IMR-90 (cell line): ENCODE results near the gene PNPLA5. TPM values are rescaled to one million over a fixed set of nuclear protein-coding genes. Genes with fewer than 3 reads are reported as not detected.

ENCODE experiments used
- ATAC-seq: fragments of 200-7000 bp; cut with Tn5 transposase; 2 replicates; pipeline ENCODE4 v1.9.1; 2020; ENCODE audit warnings: low read depth, mild to moderate bottlenecking, moderate library complexity
- BruUV-seq: library from RNA; stranded (reverse); fragments of 400-500 nt; replicated peaks from 2 replicates; lab custom pipeline; 2021; lab: Mats Ljungman, UMichigan
- CTCF ChIA-PET: fragments of 300-600 bp; formaldehyde crosslinking; extraction: SDS; loops from one replicate; lab custom pipeline; 2021; ENCODE audit warnings: antibody characterized with exemption; lab: Yijun Ruan, JAX
- POLR2A ChIA-PET: fragments of 300-600 bp; sonication (Branson Sonifier 250); formaldehyde crosslinking; loops from one replicate; lab custom pipeline; 2022; ENCODE audit warnings: antibody characterized with exemption; ENCODE audit not compliant: unreplicated experiment; lab: Charles Lee
- DNase-seq: peaks from one replicate; pipeline ENCODE4 v3.0.0; 2013
- H2AFZ ChIP-seq: replicated peaks from 2 replicates; pipeline ENCODE3; 2013; ENCODE audit warnings: low read length, mild to moderate bottlenecking; ENCODE audit not compliant: poor library complexity
- H2AK5ac ChIP-seq: 2 replicates; pipeline ENCODE4 v1.6.1; 2013; ENCODE audit warnings: low read depth, low read length, inconsistent platforms
- H2AK9ac ChIP-seq: replicated peaks from 2 replicates; pipeline ENCODE3; 2013; ENCODE audit warnings: mild to moderate bottlenecking, low read depth, low read length, moderate library complexity; ENCODE audit not compliant: poor library complexity
- H2BK120ac ChIP-seq: 2 replicates; pipeline ENCODE4 v1.6.1; 2013; ENCODE audit warnings: low read depth, low read length, inconsistent platforms
- H2BK15ac ChIP-seq: 3 replicates; pipeline ENCODE4 v1.6.1; 2013; ENCODE audit warnings: low read depth, low read length, inconsistent platforms
- H2BK20ac ChIP-seq: 2 replicates; pipeline ENCODE4 v1.6.1; 2013; ENCODE audit warnings: low read depth, mild to moderate bottlenecking, inconsistent platforms, low read length, moderate library complexity
- H2BK5ac ChIP-seq: 2 replicates; pipeline ENCODE4 v1.6.1; 2013; ENCODE audit warnings: mild to moderate bottlenecking, low read depth, low read length, inconsistent platforms; ENCODE audit not compliant: poor library complexity, severe bottlenecking
- H3K14ac ChIP-seq: replicated peaks from 2 replicates; pipeline ENCODE4 v1.6.1; 2013; ENCODE audit warnings: low read depth, low read length, inconsistent platforms
- H3K18ac ChIP-seq: 2 replicates; pipeline ENCODE4 v1.6.1; 2013; ENCODE audit warnings: low read depth, low read length, control low read depth
- H3K23ac ChIP-seq: 2 replicates; pipeline ENCODE4 v1.6.1; 2013; ENCODE audit warnings: low read depth, low read length, inconsistent platforms
- H3K27ac ChIP-seq: 2 replicates; pipeline ENCODE4 v1.5.1; 2013; ENCODE audit warnings: mild to moderate bottlenecking, control low read depth, low read length; ENCODE audit not compliant: insufficient read depth
- H3K27me3 ChIP-seq: 2 replicates; pipeline ENCODE4 v1.6.1; 2013; ENCODE audit warnings: low read length; ENCODE audit not compliant: control insufficient read depth, insufficient read depth
- H3K36me3 ChIP-seq: 2 replicates; pipeline ENCODE4 v1.6.1; 2013; ENCODE audit warnings: low read length, mixed read lengths; ENCODE audit not compliant: control insufficient read depth, insufficient read depth
- H3K4ac ChIP-seq: 2 replicates; pipeline ENCODE4 v1.6.1; 2013; ENCODE audit warnings: low read depth, low read length, inconsistent platforms
- H3K4me1 ChIP-seq: 2 replicates; pipeline ENCODE4 v1.6.1; 2013; ENCODE audit warnings: low read length, mixed read lengths; ENCODE audit not compliant: control insufficient read depth, insufficient read depth
- H3K4me2 ChIP-seq: 2 replicates; pipeline ENCODE4 v1.6.1; 2013; ENCODE audit warnings: low read depth, mild to moderate bottlenecking, control low read depth, low read length, moderate library complexity
- H3K4me3 ChIP-seq: 2 replicates; pipeline ENCODE4 v1.5.1; 2013; ENCODE audit warnings: low read depth, mild to moderate bottlenecking, control low read depth, low read length, moderate library complexity; ENCODE audit not compliant: insufficient read depth
- H3K56ac ChIP-seq: 2 replicates; pipeline ENCODE4 v1.6.1; 2013; ENCODE audit warnings: low read length, inconsistent platforms; ENCODE audit not compliant: insufficient read depth; ENCODE audit errors: extremely low read depth
- H3K79me1 ChIP-seq, 2 experiments: 2 replicates each; pipeline ENCODE4 v1.6.1; 2013; ENCODE audit warnings: low read length in 2 of 2, inconsistent platforms in 1 of 2, low read depth in 1 of 2
- H3K9ac ChIP-seq: 2 replicates; pipeline ENCODE4 v1.6.1; 2013; ENCODE audit warnings: low read depth, low read length, control low read depth
- H3K9me1 ChIP-seq: 2 replicates; pipeline ENCODE4 v1.6.1; 2013; ENCODE audit warnings: low read length, inconsistent platforms; ENCODE audit not compliant: insufficient read depth
- H3K9me3 ChIP-seq: 2 replicates; pipeline ENCODE4 v1.6.1; 2013; ENCODE audit warnings: low read length; ENCODE audit not compliant: control insufficient read depth, insufficient read depth
- H4K20me1 ChIP-seq: 2 replicates; pipeline ENCODE4 v1.6.1; 2013; ENCODE audit warnings: low read length, inconsistent platforms; ENCODE audit not compliant: insufficient read depth
- H4K5ac ChIP-seq: 2 replicates; pipeline ENCODE4 v1.6.1; 2013; ENCODE audit warnings: mild to moderate bottlenecking, low read depth, low read length, control low read depth
- H4K8ac ChIP-seq, 2 experiments: 2 replicates each; pipeline ENCODE4 v1.6.1; 2013; ENCODE audit warnings: low read depth in 2 of 2, low read length in 2 of 2, control low read depth in 1 of 2, inconsistent platforms in 1 of 2
- H4K91ac ChIP-seq: 2 replicates; pipeline ENCODE4 v1.6.1; 2013; ENCODE audit warnings: low read depth, low read length, inconsistent platforms; ENCODE audit not compliant: insufficient read depth
- POLR2A ChIP-seq: IDR thresholded peaks from 2 replicates; pipeline ENCODE4 v1.6.1; 2012; ENCODE audit warnings: mild to moderate bottlenecking, low read depth, low read length
- RFX5 ChIP-seq: IDR thresholded peaks from 2 replicates; pipeline ENCODE4 v1.8.0; 2012; ENCODE audit warnings: low read depth, mild to moderate bottlenecking, low read length, moderate library complexity
- WGBS, 2 experiments: methylation state at CpG; one replicate each; pipeline versions ENCODE4 v1.1.5 to v1.1.7; 2013; ENCODE audit warnings: missing lambda C conversion rate in 2 of 2; ENCODE audit not compliant: insufficient read length in 1 of 2; ENCODE audit errors: extremely low coverage in 2 of 2; 5-methylcytosine and 5-hydroxymethylcytosine counted together
- dilution Hi-C: fragments of 300-500 bp; cut with HindIII; formaldehyde crosslinking; loops from one replicate; pipeline ENCODE4 v1.14.3; 2018; ENCODE audit warnings: low sequenced_read_pairs; ENCODE audit not compliant: unreplicated experiment
- in situ Hi-C: fragments of 300-500 bp; cut with MboI; formaldehyde crosslinking; loops from 3 replicates; pipeline ENCODE4 v1.14.3; 2019; ENCODE audit warnings: low sequenced_read_pairs, inconsistent platforms, mixed read lengths
- intact Hi-C: fragments of 100-400 bp; cut with micrococcal nuclease; formaldehyde crosslinking; loops from 2 replicates; pipeline ENCODE4 v1.10.0; 2022
- polyA plus RNA-seq, 3 experiments: library from polyadenylated mRNA; depleted of rRNA; stranded (reverse); fragments of >200 nt; gene quantifications; 2 replicates each; pipeline ENCODE4 v1.2.3, GENCODE V29; 2012; ENCODE audit warnings: low replicate concordance in 1 of 3
- total RNA-seq: library from RNA; depleted of rRNA; stranded (reverse); fragments of >200 nt; gene quantifications from 2 replicates; pipeline ENCODE4 v1.2.3, GENCODE V29; 2012

The PNPLA5 gene
- total and polyA plus RNA-seq, 2 of the 4 experiments (the other 2 are of a cell fraction) = 0.18 to 0.44 TPM

DNA sequence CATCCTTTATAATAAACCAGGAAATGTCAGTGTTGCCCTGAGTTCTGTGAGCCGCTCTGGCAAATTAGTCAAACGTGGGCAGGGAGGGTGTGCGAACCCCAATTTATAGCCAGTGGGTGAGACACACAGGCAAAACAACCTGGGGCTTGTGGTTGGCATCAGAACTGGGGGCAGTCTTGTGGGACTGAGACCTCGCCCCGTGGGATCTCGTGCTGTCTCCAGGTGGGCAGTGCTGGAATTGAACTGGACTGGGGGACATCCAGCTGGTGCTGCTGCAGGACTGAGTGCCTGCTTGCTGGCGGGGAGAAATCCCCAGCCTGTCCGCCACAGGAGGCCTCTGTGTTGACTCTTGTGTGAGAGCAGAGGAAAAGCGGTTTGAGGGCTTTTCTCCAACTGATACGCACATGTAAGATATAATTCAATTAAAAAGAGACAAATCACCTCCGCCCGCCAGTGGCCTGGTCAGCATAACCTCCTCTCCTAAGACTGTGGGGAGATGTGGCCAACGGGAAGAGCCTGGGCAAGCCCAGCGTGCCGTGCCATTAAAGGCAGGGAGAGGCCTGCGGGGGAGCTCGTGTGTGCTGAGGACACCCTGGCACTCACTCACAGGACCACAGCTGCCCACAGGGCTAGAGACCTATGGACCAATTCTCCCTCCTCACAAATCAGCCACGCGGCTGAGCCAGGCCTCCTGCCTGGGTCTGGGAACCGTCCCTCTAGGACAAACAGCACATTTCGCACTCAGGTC lies 47.9 kb downstream of the PNPLA5 start:
- Histone ChIP-seq H3K4me3 (no peak overlapping the region), H3K56ac (no peak overlapping the region)
- POLR2A ChIA-PET = no interaction called here

More for the DNA sequence above, 47.9 kb downstream of the PNPLA5 start:
- intact Hi-C loops (no loop called here), in situ Hi-C loops (no loop called here), dilution Hi-C loops (no loop called here)
- H2BK5ac ChIP-seq = no peak overlapping the region
- peaks cover 8% of the 10 kb centered on the region for H4K20me1 ChIP-seq
- WGBS, 2 experiments = 76% methylated on average over 5 of the region's 21 CpGs; no CpG with 5 or more reads in 1 of the 2 experiments
- no peak overlapping the region for H3K23ac ChIP-seq
- no peak overlapping the region for H2BK120ac ChIP-seq
- CTCF ChIA-PET = no interaction called here
- no peaks in the 10 kb centered on the region; a peak in 1 of 4 replicates for H3K79me1 ChIP-seq
- H3K36me3 ChIP-seq = no peaks in the 10 kb centered on the region; the same call in 1 of the 2 replicates
- H2AK9ac ChIP-seq = no peak overlapping the region
- H3K27me3 ChIP-seq = no peaks in the 10 kb centered on the region; the same call in 1 of the 2 replicates
- H3K9me1 ChIP-seq = no peaks in the 10 kb centered on the region
- no peak overlapping the region for H4K91ac ChIP-seq
- DNase-seq = no peak
- no peak overlapping the region for H3K18ac ChIP-seq
- no peak overlapping the region for H3K4ac ChIP-seq
- no peak overlapping the region for H3K9ac ChIP-seq
- no peak overlapping the region for H4K5ac ChIP-seq
- H2AK5ac ChIP-seq = no peak overlapping the region
- no peak overlapping the region for H3K27ac ChIP-seq
- no TSS peak for BruUV-seq
- no peak overlapping the region for H2BK20ac ChIP-seq
- no peak overlapping the region for H4K8ac ChIP-seq
- H2AFZ ChIP-seq = no peak overlapping the region
- peaks cover 5% of the 10 kb centered on the region; the same call in 1 of the 2 replicates for H3K4me1 ChIP-seq
- no peak overlapping the region for H3K4me2 ChIP-seq
- no peak for ATAC-seq
- H3K14ac ChIP-seq = no peak overlapping the region
- TF ChIP-seq RFX5 = no peak
- no peak for TF ChIP-seq POLR2A
- no peaks in the 10 kb centered on the region for H3K9me3 ChIP-seq
- no peak overlapping the region for H2BK15ac ChIP-seq
